HPDE6-E6E7 (cell line): ENCODE data around the gene CPVL.

Experiments
- DNase-seq: peaks from one replicate; pipeline ENCODE4 v3.0.0; 2011; ENCODE audit warnings: missing footprints; ENCODE audit errors: extremely low spot score

Gene CPVL

GRCh38 chr7:29090836-29091601, 55.3 kb downstream of the CPVL start:
- DNase-seq: no peak

GRCh38 chr7:29090151-29090805, 56.1 kb downstream of the CPVL start:
- DNase-seq: no peak

- no peak for DNase-seq
Observed at GRCh38 chr7:29087840-29088170, 58.5 kb downstream of the CPVL start.

GRCh38 chr7:29086545-29086944, 59.8 kb downstream of the CPVL start:
- no peak for DNase-seq

GRCh38 chr7:29084832-29085231, 61.5 kb downstream of the CPVL start:
- DNase-seq: no peak

GRCh38 chr7:29080803-29081202, 65.5 kb downstream of the CPVL start:
- no peak for DNase-seq

- DNase-seq: no peak
Observed at GRCh38 chr7:29078311-29079260, 67.8 kb downstream of the CPVL start.

GRCh38 chr7:29077854-29078253, 68.5 kb downstream of the CPVL start:
- DNase-seq: no peak

GRCh38 chr7:29077176-29077575, 69.2 kb downstream of the CPVL start:
- DNase-seq: no peak

GRCh38 chr7:29076631-29077030, 69.7 kb downstream of the CPVL start:
- DNase-seq: no peak

- DNase-seq: no peak
Observed at GRCh38 chr7:29075606-29076005, 70.7 kb downstream of the CPVL start.

GRCh38 chr7:29071203-29071874, 75.0 kb downstream of the CPVL start:
- no peak for DNase-seq

GRCh38 chr7:29066641-29067040, 79.7 kb downstream of the CPVL start:
- no peak for DNase-seq

- DNase-seq: no peak
Observed at GRCh38 chr7:29065181-29065857, 81.0 kb downstream of the CPVL start.

GRCh38 chr7:29063872-29064271, 82.5 kb downstream of the CPVL start:
- no peak for DNase-seq

GRCh38 chr7:29063236-29063635, 83.1 kb downstream of the CPVL start:
- DNase-seq: no peak

- DNase-seq: no peak
Observed at GRCh38 chr7:29053105-29053872, 93.0 kb downstream of the CPVL start.

- no peak for DNase-seq
Observed at GRCh38 chr7:29046978-29047377, 99.4 kb downstream of the CPVL start.

GRCh38 chr7:29045258-29046086, 100.9 kb downstream of the CPVL start:
- DNase-seq: no peak

- no peak for DNase-seq
Observed at GRCh38 chr7:29044554-29044953, 101.8 kb downstream of the CPVL start.
